ENCODE results near the gene SLAMF8.
A peak's percentile ranks its signal among the peaks of the same experiment; 100 is the strongest.

GRCh38 chr1:159854116-159854692, 27.5 kb downstream of the SLAMF8 start:
- TF ChIP-seq CTCF (IDR thresholded peaks at IDR 0.05 in 8 of 11, conservative IDR thresholded peaks at IDR 0.05 in 3 of 11), result no peak
- TF ChIP-seq POLR2AphosphoS5 (IDR thresholded peaks at IDR 0.05), result peak in 1 of 3 donors; percentile 20
- peak in 1 of 3 donors; percentile 33 for TF ChIP-seq POLR2A (IDR thresholded peaks at IDR 0.05)
